ENCODE results near the gene CRYBA4.
"Not testable (repeated sequence)": the region's sequence is repeated elsewhere in the genome, so short reads cannot be mapped to it uniquely, and the experiment has no call there.

Gene CRYBA4

GRCh38 chr22:26597480-26597879 lies 24.3 kb upstream of the CRYBA4 start:
- no peak for DNase-seq

- DNase-seq = no peak
Observed at GRCh38 chr22:26599505-26599904, 22.3 kb upstream of the CRYBA4 start.

- no peak for DNase-seq
Observed at GRCh38 chr22:26601726-26602125, 20.0 kb upstream of the CRYBA4 start.

- DNase-seq = no peak
Observed at GRCh38 chr22:26602127-26602526, 19.6 kb upstream of the CRYBA4 start.

- no peak for DNase-seq
Observed at GRCh38 chr22:26604368-26604767, 17.4 kb upstream of the CRYBA4 start.

- DNase-seq = peak; percentile 84
Observed at GRCh38 chr22:26606611-26607010, 15.2 kb upstream of the CRYBA4 start.

- no peak for DNase-seq
Observed at GRCh38 chr22:26608129-26608528, 13.6 kb upstream of the CRYBA4 start.

GRCh38 chr22:26609287-26609686 lies 12.5 kb upstream of the CRYBA4 start:
- no peak for DNase-seq

GRCh38 chr22:26610072-26610958 lies 11.4 kb upstream of the CRYBA4 start:
- peak; percentile 95 for DNase-seq

GRCh38 chr22:26610996-26611395 lies 10.8 kb upstream of the CRYBA4 start:
- peak; percentile 57 for DNase-seq

GRCh38 chr22:26612652-26613051 lies 9.1 kb upstream of the CRYBA4 start:
- no peak for DNase-seq

GRCh38 chr22:26613753-26614152 lies 8.0 kb upstream of the CRYBA4 start:
- not testable (repeated sequence) for DNase-seq

- DNase-seq = no peak
Observed at GRCh38 chr22:26614322-26614721, 7.4 kb upstream of the CRYBA4 start.

- no peak for DNase-seq
Observed at GRCh38 chr22:26615149-26615548, 6.6 kb upstream of the CRYBA4 start.

GRCh38 chr22:26615830-26616435 lies 5.8 kb upstream of the CRYBA4 start:
- no peak for DNase-seq

- DNase-seq = no peak
Observed at GRCh38 chr22:26616650-26617049, 5.1 kb upstream of the CRYBA4 start.

GRCh38 chr22:26617271-26618199 lies 4.2 kb upstream of the CRYBA4 start, which contains the start of gene CRYBB1:
Gene CRYBB1 (minus strand): TSS chr22:26618027. CDS start chr22:26616319, 1,708 bp downstream.
- peak; percentile 55 for DNase-seq

GRCh38 chr22:26618455-26618854 lies 3.3 kb upstream of the CRYBA4 start:
- no peak for DNase-seq

GRCh38 chr22:26619510-26619909 lies 2.3 kb upstream of the CRYBA4 start:
- DNase-seq = no peak

- no peak for DNase-seq
Observed at GRCh38 chr22:26620197-26620596, 1.6 kb upstream of the CRYBA4 start.

GRCh38 chr22:26623984-26624383 lies 2.2 kb downstream of the CRYBA4 start:
- DNase-seq = no peak

- no peak for DNase-seq
Observed at GRCh38 chr22:26624803-26625202, 3.0 kb downstream of the CRYBA4 start.

All from HCEC 1CT (cell line).